H1 (cell line): ENCODE results near the gene ADGRG1.

Experiments
- EP300 ChIP-seq, 2 experiments: IDR thresholded peaks; 1 replicate in 1 of 2; 2 replicates in 1 of 2; pipeline ENCODE4 v1.6.1; 2011 to 2012; ENCODE audit warnings: low read depth in 2 of 2, low read length in 2 of 2, mild to moderate bottlenecking in 2 of 2, borderline replicate concordance in 1 of 2, inconsistent platforms in 1 of 2, moderate library complexity in 1 of 2
- JUN ChIP-seq: IDR thresholded peaks from 2 replicates; pipeline ENCODE4 v1.6.1; 2011; ENCODE audit warnings: low read depth, mild to moderate bottlenecking, improper control_type of control experiment, low read length
- POLR2AphosphoS5 ChIP-seq: IDR thresholded peaks from 2 replicates; pipeline ENCODE4 v1.6.1; 2011; ENCODE audit warnings: low read depth, low read length
- POU5F1 ChIP-seq: IDR thresholded peaks from 2 replicates; pipeline ENCODE4 v1.6.1; 2011; ENCODE audit warnings: low read depth, mild to moderate bottlenecking, low read length, moderate library complexity
- RXRA ChIP-seq: IDR thresholded peaks from 2 replicates; pipeline ENCODE4 v1.6.1; 2011; ENCODE audit warnings: low read depth, mild to moderate bottlenecking, low read length, moderate library complexity; ENCODE audit not compliant: insufficient read depth
- SP1 ChIP-seq: IDR thresholded peaks from 2 replicates; pipeline ENCODE4 v1.6.1; 2011; ENCODE audit warnings: low read depth, low read length
- SP4 ChIP-seq: IDR thresholded peaks from 2 replicates; pipeline ENCODE4 v1.6.1; 2012; ENCODE audit warnings: low read length, inconsistent platforms
- TAF1 ChIP-seq: IDR thresholded peaks from 2 replicates; pipeline ENCODE4 v1.6.1; 2011; ENCODE audit warnings: mild to moderate bottlenecking, low read depth, low read length
- TCF12 ChIP-seq: IDR thresholded peaks from 2 replicates; pipeline ENCODE4 v1.6.1; 2011; ENCODE audit warnings: low read depth, mild to moderate bottlenecking, low read length
- TEAD4 ChIP-seq: IDR thresholded peaks from 2 replicates; pipeline ENCODE4 v1.6.1; 2012; ENCODE audit warnings: low read depth, low read length, inconsistent platforms, mixed read lengths
- TF ChIP-seq, protein P1 (sequence below): IDR thresholded peaks from 2 replicates; pipeline ENCODE4 v1.6.1; 2012; ENCODE audit warnings: inconsistent platforms
- TF ChIP-seq, protein P2 (sequence below): IDR thresholded peaks from 2 replicates; pipeline ENCODE4 v1.6.1; 2012; ENCODE audit warnings: low read length, inconsistent platforms
- TF ChIP-seq, protein P3 (sequence below): IDR thresholded peaks from 2 replicates; pipeline ENCODE4 v1.6.1; 2011; ENCODE audit warnings: low read length, improper control_type of control experiment
- TF ChIP-seq, protein P4 (sequence below), 3 experiments: IDR thresholded peaks; 1 replicate in 2 of 3; 2 replicates in 1 of 3; pipeline versions ENCODE4 v1.5.1 to v1.6.1; 2011; ENCODE audit warnings: low read length in 3 of 3, mild to moderate bottlenecking in 3 of 3, inconsistent platforms in 2 of 3, low read depth in 1 of 3, moderate library complexity in 1 of 3; ENCODE audit not compliant: insufficient read depth in 1 of 3; ENCODE audit errors: control extremely low read depth in 1 of 3

DNA sequence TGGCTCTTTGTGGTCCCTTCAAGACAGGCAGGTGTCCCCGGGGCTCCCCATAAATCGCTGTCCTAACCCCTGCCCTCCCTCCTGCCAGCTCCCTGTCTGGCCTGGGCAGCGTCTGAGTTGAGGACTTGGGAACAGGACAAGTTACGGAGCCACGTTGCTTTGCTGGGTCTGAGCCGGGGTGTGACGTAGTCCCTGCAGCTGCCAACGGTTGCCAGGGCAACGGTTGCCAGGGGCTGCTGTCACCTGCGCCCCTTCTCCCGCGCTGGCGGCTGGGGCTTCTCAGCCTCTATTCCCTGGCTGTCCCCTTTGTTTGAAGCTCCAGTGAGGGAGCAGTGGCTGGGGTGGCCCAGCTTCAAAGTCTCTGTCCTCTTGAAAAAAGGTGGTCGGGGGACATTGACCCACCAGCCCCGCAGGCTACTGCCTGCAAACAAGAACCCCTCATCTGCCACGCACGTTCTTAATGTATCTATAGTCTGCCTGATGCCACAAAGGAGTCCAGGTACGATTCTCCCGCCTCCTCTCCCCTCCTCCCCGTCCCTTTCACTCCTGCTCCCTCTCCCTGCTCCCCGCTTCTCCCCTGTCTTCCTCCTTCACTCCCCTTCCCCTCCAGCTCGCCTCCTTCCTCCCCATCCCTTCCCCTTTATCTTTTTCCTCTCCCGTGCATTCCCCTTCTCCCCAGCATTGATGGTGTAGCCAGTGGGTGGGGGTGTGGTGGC, 10.9 kb downstream of the ADGRG1 start:
- TF ChIP-seq TAF1, result no peak
- TF ChIP-seq, protein P1, sequence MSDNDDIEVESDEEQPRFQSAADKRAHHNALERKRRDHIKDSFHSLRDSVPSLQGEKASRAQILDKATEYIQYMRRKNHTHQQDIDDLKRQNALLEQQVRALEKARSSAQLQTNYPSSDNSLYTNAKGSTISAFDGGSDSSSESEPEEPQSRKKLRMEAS, result peak; percentile 81
- TF ChIP-seq TEAD4, result no peak
- TF ChIP-seq, protein P2, sequence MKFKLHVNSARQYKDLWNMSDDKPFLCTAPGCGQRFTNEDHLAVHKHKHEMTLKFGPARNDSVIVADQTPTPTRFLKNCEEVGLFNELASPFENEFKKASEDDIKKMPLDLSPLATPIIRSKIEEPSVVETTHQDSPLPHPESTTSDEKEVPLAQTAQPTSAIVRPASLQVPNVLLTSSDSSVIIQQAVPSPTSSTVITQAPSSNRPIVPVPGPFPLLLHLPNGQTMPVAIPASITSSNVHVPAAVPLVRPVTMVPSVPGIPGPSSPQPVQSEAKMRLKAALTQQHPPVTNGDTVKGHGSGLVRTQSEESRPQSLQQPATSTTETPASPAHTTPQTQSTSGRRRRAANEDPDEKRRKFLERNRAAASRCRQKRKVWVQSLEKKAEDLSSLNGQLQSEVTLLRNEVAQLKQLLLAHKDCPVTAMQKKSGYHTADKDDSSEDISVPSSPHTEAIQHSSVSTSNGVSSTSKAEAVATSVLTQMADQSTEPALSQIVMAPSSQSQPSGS, result no peak
- TF ChIP-seq, protein P3, sequence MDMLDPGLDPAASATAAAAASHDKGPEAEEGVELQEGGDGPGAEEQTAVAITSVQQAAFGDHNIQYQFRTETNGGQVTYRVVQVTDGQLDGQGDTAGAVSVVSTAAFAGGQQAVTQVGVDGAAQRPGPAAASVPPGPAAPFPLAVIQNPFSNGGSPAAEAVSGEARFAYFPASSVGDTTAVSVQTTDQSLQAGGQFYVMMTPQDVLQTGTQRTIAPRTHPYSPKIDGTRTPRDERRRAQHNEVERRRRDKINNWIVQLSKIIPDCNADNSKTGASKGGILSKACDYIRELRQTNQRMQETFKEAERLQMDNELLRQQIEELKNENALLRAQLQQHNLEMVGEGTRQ, result no peak
- no peak for TF ChIP-seq JUN
- TF ChIP-seq POLR2AphosphoS5, result no peak
- 0 out of 2 replicates have a peak, but pooled peaks have one; percentile 12 for TF ChIP-seq TCF12
- TF ChIP-seq EP300 (IDR thresholded peaks at IDR 0.05; ENCODE audit: borderline replicate concordance in 1 of 2, low read depth in 2 of 2, low read length in 2 of 2), result no peak
- TF ChIP-seq, protein P4, sequence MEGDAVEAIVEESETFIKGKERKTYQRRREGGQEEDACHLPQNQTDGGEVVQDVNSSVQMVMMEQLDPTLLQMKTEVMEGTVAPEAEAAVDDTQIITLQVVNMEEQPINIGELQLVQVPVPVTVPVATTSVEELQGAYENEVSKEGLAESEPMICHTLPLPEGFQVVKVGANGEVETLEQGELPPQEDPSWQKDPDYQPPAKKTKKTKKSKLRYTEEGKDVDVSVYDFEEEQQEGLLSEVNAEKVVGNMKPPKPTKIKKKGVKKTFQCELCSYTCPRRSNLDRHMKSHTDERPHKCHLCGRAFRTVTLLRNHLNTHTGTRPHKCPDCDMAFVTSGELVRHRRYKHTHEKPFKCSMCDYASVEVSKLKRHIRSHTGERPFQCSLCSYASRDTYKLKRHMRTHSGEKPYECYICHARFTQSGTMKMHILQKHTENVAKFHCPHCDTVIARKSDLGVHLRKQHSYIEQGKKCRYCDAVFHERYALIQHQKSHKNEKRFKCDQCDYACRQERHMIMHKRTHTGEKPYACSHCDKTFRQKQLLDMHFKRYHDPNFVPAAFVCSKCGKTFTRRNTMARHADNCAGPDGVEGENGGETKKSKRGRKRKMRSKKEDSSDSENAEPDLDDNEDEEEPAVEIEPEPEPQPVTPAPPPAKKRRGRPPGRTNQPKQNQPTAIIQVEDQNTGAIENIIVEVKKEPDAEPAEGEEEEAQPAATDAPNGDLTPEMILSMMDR (IDR thresholded peaks at IDR 0.05; ENCODE audit: control extremely low read depth in 1 of 3, insufficient read depth in 1 of 3, low read depth in 1 of 3, low read length in 3 of 3), result no peak
- TF ChIP-seq RXRA, result no peak
- TF ChIP-seq SP4, result no peak
- no peak for TF ChIP-seq POU5F1
- TF ChIP-seq SP1, result no peak
